ENCODE measurements around the gene RUBCN.

The RUBCN gene

GRCh38 chr3:197736491-197737318, at the start of gene RUBCN:
TSS of gene RUBCN (minus strand) at chr3:197736904. CDS start at chr3:197736719, 185 bp downstream.
- CTCF ChIA-PET, result no interaction called here
- POLR2A ChIA-PET, result interaction anchor here (1.0 kb wide), 3 partner anchors 10 to 24 kb away, joined by 3 to 5 read pairs (median 5); partner anchors contain the start of gene FYTTD1
- H3K9me3 ChIP-seq (ENCODE audit: control insufficient read depth, insufficient read depth, low read depth, low read length), result no peaks in the 10 kb centered on the region
- peak within 1 kb of the TSS; percentile 11; the same call in 1 of the 2 replicates for H3K27ac ChIP-seq (ENCODE audit: extremely low read depth, low read depth, low read length)
- H3K36me3 ChIP-seq (ENCODE audit: control insufficient read depth in 2 of 2, insufficient read depth in 1 of 2, low read length in 2 of 2), result no peaks in the 10 kb centered on the region
- H3K4me3 ChIP-seq (ENCODE audit: low read depth, low read length), result peak within 1 kb of the TSS; percentile 88
- no peaks in the 10 kb centered on the region for H3K4me1 ChIP-seq (ENCODE audit: control insufficient read depth, insufficient read depth, low read length)
- TF ChIP-seq ZNF266 (tag by site-specific recombination; IDR thresholded peaks at IDR 0.05; ENCODE audit: low read depth) (no peak), ZNF132 (tag by site-specific recombination; IDR thresholded peaks at IDR 0.05; ENCODE audit: borderline replicate concordance) (no peak), ZNF16 (tag by site-specific recombination; IDR thresholded peaks at IDR 0.05; ENCODE audit: low read depth) (no peak), ZEB2 (tag by site-specific recombination; IDR thresholded peaks at IDR 0.05) (peak; percentile 52), ZNF311 (tag by site-specific recombination; IDR thresholded peaks at IDR 0.05; ENCODE audit: borderline replicate concordance) (no peak), ZNF366 (tag by site-specific recombination; conservative IDR thresholded peaks at IDR 0.05) (no peak), ZNF184 (tag by site-specific recombination; IDR thresholded peaks at IDR 0.05) (no peak), ZNF514 (tag by site-specific recombination; IDR thresholded peaks at IDR 0.05) (no peak), ZNF596 (tag by site-specific recombination; IDR thresholded peaks at IDR 0.05) (no peak), ZNF239 (tag by site-specific recombination; IDR thresholded peaks at IDR 0.05) (no peak), SALL2 (tag by site-specific recombination; IDR thresholded peaks at IDR 0.05; ENCODE audit: borderline replicate concordance) (no peak), ZNF555 (tag by site-specific recombination; conservative IDR thresholded peaks at IDR 0.05) (no peak), ZNF558 (tag by site-specific recombination; IDR thresholded peaks at IDR 0.05) (no peak), ZNF549 (tag by site-specific recombination; IDR thresholded peaks at IDR 0.05) (no peak), SP3 (tag by site-specific recombination; IDR thresholded peaks at IDR 0.05) (peak; percentile 86), ZNF426 (tag by site-specific recombination; IDR thresholded peaks at IDR 0.05) (no peak), ZBTB8A (tag by site-specific recombination; IDR thresholded peaks at IDR 0.05) (peak; percentile 95), ZNF292 (tag by site-specific recombination; IDR thresholded peaks at IDR 0.05; ENCODE audit: borderline replicate concordance, low read depth) (no peak), ZNF394 (tag by site-specific recombination; IDR thresholded peaks at IDR 0.05; ENCODE audit: borderline replicate concordance) (no peak), ZNF146 (tag by site-specific recombination; IDR thresholded peaks at IDR 0.05) (peak; percentile 63; the same call in 1 of the 2 replicates), ZNF174 (tag by site-specific recombination; IDR thresholded peaks at IDR 0.05) (no peak), ZNF23 (tag by site-specific recombination; IDR thresholded peaks at IDR 0.05; ENCODE audit: borderline replicate concordance) (no peak)
- TF ChIP-seq, protein P1, sequence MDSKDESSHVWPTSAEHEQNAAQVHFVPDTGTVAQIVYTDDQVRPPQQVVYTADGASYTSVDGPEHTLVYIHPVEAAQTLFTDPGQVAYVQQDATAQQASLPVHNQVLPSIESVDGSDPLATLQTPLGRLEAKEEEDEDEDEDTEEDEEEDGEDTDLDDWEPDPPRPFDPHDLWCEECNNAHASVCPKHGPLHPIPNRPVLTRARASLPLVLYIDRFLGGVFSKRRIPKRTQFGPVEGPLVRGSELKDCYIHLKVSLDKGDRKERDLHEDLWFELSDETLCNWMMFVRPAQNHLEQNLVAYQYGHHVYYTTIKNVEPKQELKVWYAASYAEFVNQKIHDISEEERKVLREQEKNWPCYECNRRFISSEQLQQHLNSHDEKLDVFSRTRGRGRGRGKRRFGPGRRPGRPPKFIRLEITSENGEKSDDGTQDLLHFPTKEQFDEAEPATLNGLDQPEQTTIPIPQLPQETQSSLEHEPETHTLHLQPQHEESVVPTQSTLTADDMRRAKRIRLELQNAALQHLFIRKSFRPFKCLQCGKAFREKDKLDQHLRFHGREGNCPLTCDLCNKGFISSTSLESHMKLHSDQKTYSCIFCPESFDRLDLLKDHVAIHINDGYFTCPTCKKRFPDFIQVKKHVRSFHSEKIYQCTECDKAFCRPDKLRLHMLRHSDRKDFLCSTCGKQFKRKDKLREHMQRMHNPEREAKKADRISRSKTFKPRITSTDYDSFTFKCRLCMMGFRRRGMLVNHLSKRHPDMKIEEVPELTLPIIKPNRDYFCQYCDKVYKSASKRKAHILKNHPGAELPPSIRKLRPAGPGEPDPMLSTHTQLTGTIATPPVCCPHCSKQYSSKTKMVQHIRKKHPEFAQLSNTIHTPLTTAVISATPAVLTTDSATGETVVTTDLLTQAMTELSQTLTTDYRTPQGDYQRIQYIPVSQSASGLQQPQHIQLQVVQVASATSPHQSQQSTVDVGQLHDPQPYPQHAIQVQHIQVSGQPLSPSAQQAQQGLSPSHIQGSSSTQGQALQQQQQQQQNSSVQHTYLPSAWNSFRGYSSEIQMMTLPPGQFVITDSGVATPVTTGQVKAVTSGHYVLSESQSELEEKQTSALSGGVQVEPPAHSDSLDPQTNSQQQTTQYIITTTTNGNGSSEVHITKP (tag by site-specific recombination; IDR thresholded peaks at IDR 0.05), result no peak
- TF ChIP-seq, protein P2, sequence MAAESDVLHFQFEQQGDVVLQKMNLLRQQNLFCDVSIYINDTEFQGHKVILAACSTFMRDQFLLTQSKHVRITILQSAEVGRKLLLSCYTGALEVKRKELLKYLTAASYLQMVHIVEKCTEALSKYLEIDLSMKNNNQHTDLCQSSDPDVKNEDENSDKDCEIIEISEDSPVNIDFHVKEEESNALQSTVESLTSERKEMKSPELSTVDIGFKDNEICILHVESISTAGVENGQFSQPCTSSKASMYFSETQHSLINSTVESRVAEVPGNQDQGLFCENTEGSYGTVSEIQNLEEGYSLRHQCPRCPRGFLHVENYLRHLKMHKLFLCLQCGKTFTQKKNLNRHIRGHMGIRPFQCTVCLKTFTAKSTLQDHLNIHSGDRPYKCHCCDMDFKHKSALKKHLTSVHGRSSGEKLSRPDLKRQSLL (tag by site-specific recombination; IDR thresholded peaks at IDR 0.05), result peak; percentile 13; the same call in 1 of the 2 replicates
- TF ChIP-seq, protein P3, sequence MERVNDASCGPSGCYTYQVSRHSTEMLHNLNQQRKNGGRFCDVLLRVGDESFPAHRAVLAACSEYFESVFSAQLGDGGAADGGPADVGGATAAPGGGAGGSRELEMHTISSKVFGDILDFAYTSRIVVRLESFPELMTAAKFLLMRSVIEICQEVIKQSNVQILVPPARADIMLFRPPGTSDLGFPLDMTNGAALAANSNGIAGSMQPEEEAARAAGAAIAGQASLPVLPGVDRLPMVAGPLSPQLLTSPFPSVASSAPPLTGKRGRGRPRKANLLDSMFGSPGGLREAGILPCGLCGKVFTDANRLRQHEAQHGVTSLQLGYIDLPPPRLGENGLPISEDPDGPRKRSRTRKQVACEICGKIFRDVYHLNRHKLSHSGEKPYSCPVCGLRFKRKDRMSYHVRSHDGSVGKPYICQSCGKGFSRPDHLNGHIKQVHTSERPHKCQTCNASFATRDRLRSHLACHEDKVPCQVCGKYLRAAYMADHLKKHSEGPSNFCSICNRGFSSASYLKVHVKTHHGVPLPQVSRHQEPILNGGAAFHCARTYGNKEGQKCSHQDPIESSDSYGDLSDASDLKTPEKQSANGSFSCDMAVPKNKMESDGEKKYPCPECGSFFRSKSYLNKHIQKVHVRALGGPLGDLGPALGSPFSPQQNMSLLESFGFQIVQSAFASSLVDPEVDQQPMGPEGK (tag by site-specific recombination; IDR thresholded peaks at IDR 0.05), result peak; percentile 78
- TF ChIP-seq, protein P4, sequence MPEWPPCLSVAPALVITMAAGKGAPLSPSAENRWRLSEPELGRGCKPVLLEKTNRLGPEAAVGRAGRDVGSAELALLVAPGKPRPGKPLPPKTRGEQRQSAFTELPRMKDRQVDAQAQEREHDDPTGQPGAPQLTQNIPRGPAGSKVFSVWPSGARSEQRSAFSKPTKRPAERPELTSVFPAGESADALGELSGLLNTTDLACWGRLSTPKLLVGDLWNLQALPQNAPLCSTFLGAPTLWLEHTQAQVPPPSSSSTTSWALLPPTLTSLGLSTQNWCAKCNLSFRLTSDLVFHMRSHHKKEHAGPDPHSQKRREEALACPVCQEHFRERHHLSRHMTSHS (tag by site-specific recombination; IDR thresholded peaks at IDR 0.05), result no peak
- TF ChIP-seq, protein P5, sequence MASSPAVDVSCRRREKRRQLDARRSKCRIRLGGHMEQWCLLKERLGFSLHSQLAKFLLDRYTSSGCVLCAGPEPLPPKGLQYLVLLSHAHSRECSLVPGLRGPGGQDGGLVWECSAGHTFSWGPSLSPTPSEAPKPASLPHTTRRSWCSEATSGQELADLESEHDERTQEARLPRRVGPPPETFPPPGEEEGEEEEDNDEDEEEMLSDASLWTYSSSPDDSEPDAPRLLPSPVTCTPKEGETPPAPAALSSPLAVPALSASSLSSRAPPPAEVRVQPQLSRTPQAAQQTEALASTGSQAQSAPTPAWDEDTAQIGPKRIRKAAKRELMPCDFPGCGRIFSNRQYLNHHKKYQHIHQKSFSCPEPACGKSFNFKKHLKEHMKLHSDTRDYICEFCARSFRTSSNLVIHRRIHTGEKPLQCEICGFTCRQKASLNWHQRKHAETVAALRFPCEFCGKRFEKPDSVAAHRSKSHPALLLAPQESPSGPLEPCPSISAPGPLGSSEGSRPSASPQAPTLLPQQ (tag by site-specific recombination; IDR thresholded peaks at IDR 0.05), result no peak
